ENCODE measurements around the gene ADGRF5.
"Not testable (repeated sequence)": the region's sequence is repeated elsewhere in the genome, so short reads cannot be mapped to it uniquely, and the experiment has no call there.

ADGRF5 gene

DNA sequence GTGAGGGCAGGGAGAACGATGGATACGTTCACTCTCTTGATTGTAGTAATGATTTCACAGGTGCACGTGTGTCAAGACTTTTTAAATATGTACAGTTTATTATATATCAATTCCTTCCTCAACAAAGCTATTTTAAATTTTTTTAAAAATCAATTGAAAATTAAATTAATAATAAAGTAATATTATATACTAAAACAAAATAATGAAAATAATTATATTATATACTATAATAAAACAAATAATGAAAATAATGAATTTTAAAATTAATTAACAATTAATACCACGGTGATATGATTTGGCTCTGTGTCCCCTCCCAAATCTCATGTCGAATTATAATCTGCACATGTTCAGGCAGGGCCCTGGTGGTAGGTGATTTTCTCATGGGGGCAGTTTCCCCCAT, 42.7 kb downstream of the ADGRF5 start:
- H3K27me3 ChIP-seq (replicated peaks in 2 of 5; ENCODE audit: control insufficient read depth in 4 of 5, insufficient read depth in 5 of 5, low read length in 4 of 5) = no peaks in the 10 kb centered on the region
- WGBS (ENCODE audit: insufficient coverage) = no CpG with 5 or more reads among the region's 5 CpGs
- no peak for DNase-seq
- no peaks in the 10 kb centered on the region for H3K36me3 ChIP-seq (ENCODE audit: control insufficient read depth in 4 of 4, insufficient read depth in 4 of 4, low read length in 3 of 4)
- peaks cover 0 to 2% (median 0%) of the 10 kb centered on the region in 5 experiments for H3K9me3 ChIP-seq (ENCODE audit: control extremely low read depth in 1 of 5, control insufficient read depth in 4 of 5, insufficient read depth in 2 of 5, low read depth in 1 of 5, low read length in 4 of 5)
- no peak overlapping the region for H3K27ac ChIP-seq (ENCODE audit: insufficient read depth in 1 of 2, low read depth in 1 of 2, low read length in 2 of 2, poor library complexity in 1 of 2, severe bottlenecking in 2 of 2)
- POLR2A ChIA-PET = no interaction called here
- no peak overlapping the region for H3K4me3 ChIP-seq (ENCODE audit: control insufficient read depth in 1 of 7, extremely low read depth in 1 of 7, insufficient read depth in 4 of 7, low read depth in 2 of 7, low read length in 6 of 7)
- H3K4me1 ChIP-seq (ENCODE audit: control extremely low read depth in 1 of 4, control insufficient read depth in 4 of 4, insufficient read depth in 4 of 4, low read length in 3 of 4) = peaks cover 0 to 7% (median 5%) of the 10 kb centered on the region in 4 experiments
- CTCF ChIA-PET = no interaction called here

GRCh38 chr6:46876126-46876525, 45.6 kb downstream of the ADGRF5 start:
- DNase-seq = peak in 2 of 3 donors; percentile 34 to 46

DNA sequence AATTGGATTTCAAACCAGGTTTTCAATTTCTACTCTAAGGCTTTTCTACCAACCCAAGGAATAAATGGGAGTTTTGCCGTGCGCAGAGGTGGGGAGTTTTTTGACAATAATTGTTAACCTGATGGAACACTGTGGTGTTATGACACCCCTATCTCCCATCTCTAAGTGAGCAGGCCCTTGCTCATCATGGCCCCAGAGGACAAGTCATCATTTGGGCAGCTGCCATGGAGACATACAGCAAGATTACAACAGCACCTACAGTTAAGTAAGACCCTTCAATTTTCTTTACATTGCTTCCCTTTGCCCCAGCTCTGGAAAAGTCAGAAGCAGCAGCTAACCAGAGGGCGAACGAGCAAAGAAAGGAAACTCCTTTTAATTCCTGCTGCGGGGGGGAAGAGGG, 54.3 kb downstream of the ADGRF5 start:
- Histone ChIP-seq H3K9me3 (ENCODE audit: control extremely low read depth in 1 of 5, control insufficient read depth in 4 of 5, insufficient read depth in 2 of 5, low read depth in 1 of 5, low read length in 4 of 5) (no peaks in the 10 kb centered on the region), H3K27ac (ENCODE audit: insufficient read depth in 1 of 2, low read depth in 1 of 2, low read length in 2 of 2, poor library complexity in 1 of 2, severe bottlenecking in 2 of 2) (no peak overlapping the region), H3K27me3 (replicated peaks in 2 of 5; ENCODE audit: control insufficient read depth in 4 of 5, insufficient read depth in 5 of 5, low read length in 4 of 5) (no peaks in the 10 kb centered on the region), H3K4me3 (ENCODE audit: control insufficient read depth in 1 of 7, extremely low read depth in 1 of 7, insufficient read depth in 4 of 7, low read depth in 2 of 7, low read length in 6 of 7) (no peak overlapping the region), H3K36me3 (ENCODE audit: control insufficient read depth in 4 of 4, insufficient read depth in 4 of 4, low read length in 3 of 4) (no peaks in the 10 kb centered on the region), H3K4me1 (ENCODE audit: control extremely low read depth in 1 of 4, control insufficient read depth in 4 of 4, insufficient read depth in 4 of 4, low read length in 3 of 4) (no peaks in the 10 kb centered on the region)
- ChIA-PET CTCF (no interaction called here), POLR2A (no interaction called here)
- no CpG with 5 or more reads among the region's 5 CpGs for WGBS (ENCODE audit: insufficient coverage)
- no peak for DNase-seq

More at GRCh38 chr6:46876126-46876525, 45.6 kb downstream of the ADGRF5 start:
- Histone ChIP-seq H3K36me3 (ENCODE audit: control insufficient read depth in 4 of 4, insufficient read depth in 4 of 4, low read length in 3 of 4) (no peaks in the 10 kb centered on the region), H3K27ac (ENCODE audit: insufficient read depth in 1 of 2, low read depth in 1 of 2, low read length in 2 of 2, poor library complexity in 1 of 2, severe bottlenecking in 2 of 2) (no peak overlapping the region), H3K4me1 (ENCODE audit: control extremely low read depth in 1 of 4, control insufficient read depth in 4 of 4, insufficient read depth in 4 of 4, low read length in 3 of 4) (peaks cover 0 to 7% (median 5%) of the 10 kb centered on the region in 4 experiments), H3K9me3 (ENCODE audit: control extremely low read depth in 1 of 5, control insufficient read depth in 4 of 5, insufficient read depth in 2 of 5, low read depth in 1 of 5, low read length in 4 of 5) (peaks cover 0 to 2% (median 0%) of the 10 kb centered on the region in 5 experiments), H3K27me3 (replicated peaks in 2 of 5; ENCODE audit: control insufficient read depth in 4 of 5, insufficient read depth in 5 of 5, low read length in 4 of 5) (no peaks in the 10 kb centered on the region), H3K4me3 (ENCODE audit: control insufficient read depth in 1 of 7, extremely low read depth in 1 of 7, insufficient read depth in 4 of 7, low read depth in 2 of 7, low read length in 6 of 7) (peak overlapping the region in 1 of 7 experiments; percentile 30)
- ChIA-PET CTCF (interaction anchor here (1.2 kb wide), 1 partner anchor 14 kb away, joined by 3 read pairs; no protein-coding TSS in a partner anchor), POLR2A (no interaction called here)
- WGBS (ENCODE audit: insufficient coverage) = 0% methylated on average over 4 of the region's 4 CpGs

DNA sequence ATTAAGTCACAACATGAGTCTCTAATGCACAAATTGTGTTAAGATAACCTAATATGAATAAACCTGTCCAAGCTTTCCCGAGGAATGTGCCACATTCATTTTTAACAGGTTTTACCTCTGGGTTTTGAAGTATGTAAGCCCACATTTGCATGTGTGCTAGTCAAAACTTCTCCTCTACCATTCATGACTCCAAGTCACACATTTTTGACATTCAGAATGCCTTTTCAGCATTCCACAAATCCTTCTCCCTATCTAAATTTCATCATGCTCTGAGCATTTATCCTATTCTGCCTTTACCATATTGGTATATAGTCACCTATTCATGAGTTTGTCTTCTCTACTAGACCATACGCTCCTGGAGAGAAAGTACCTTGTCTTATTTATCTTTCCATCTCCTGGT, 56.5 kb downstream of the ADGRF5 start:
- DNase-seq = no peak
- H3K27ac ChIP-seq (ENCODE audit: insufficient read depth in 1 of 2, low read depth in 1 of 2, low read length in 2 of 2, poor library complexity in 1 of 2, severe bottlenecking in 2 of 2) = no peak overlapping the region
- no CpG with 5 or more reads among the region's 2 CpGs for WGBS (ENCODE audit: insufficient coverage)
- no peaks in the 10 kb centered on the region for H3K4me1 ChIP-seq (ENCODE audit: control extremely low read depth in 1 of 4, control insufficient read depth in 4 of 4, insufficient read depth in 4 of 4, low read length in 3 of 4)
- H3K4me3 ChIP-seq (ENCODE audit: control insufficient read depth in 1 of 7, extremely low read depth in 1 of 7, insufficient read depth in 4 of 7, low read depth in 2 of 7, low read length in 6 of 7) = no peak overlapping the region
- no peaks in the 10 kb centered on the region for H3K9me3 ChIP-seq (ENCODE audit: control extremely low read depth in 1 of 5, control insufficient read depth in 4 of 5, insufficient read depth in 2 of 5, low read depth in 1 of 5, low read length in 4 of 5)
- no peaks in the 10 kb centered on the region for H3K27me3 ChIP-seq (replicated peaks in 2 of 5; ENCODE audit: control insufficient read depth in 4 of 5, insufficient read depth in 5 of 5, low read length in 4 of 5)
- no peaks in the 10 kb centered on the region for H3K36me3 ChIP-seq (ENCODE audit: control insufficient read depth in 4 of 4, insufficient read depth in 4 of 4, low read length in 3 of 4)
- CTCF ChIA-PET = interaction anchor here (1.3 to 2.3 kb wide), 2 partner anchors 10 to 177 kb away, joined by 4 read pairs; partner anchors contain the start of gene ADGRF1
- POLR2A ChIA-PET = no interaction called here

DNA sequence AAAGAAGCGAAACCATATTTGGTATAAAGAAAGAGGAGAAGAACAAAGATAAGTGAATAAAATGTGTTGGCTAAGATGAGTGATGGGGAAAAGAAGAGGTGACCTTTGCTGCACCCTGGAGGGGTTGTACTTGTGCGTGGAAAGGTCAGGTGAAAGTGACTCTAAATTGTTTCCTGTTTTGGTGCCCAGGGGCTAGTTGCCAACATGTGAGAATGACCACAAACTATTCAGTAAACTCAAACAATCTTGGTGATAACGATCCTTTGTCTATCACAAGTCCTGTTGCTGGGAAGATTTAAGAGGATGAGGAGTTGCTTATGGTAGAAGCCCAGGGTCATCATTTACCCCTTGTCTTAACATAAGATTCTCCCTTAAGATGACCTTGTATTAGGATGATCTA, 57.9 kb downstream of the ADGRF5 start:
- no peaks in the 10 kb centered on the region for H3K36me3 ChIP-seq (ENCODE audit: control insufficient read depth in 4 of 4, insufficient read depth in 4 of 4, low read length in 3 of 4)
- no peaks in the 10 kb centered on the region for H3K27me3 ChIP-seq (replicated peaks in 2 of 5; ENCODE audit: control insufficient read depth in 4 of 5, insufficient read depth in 5 of 5, low read length in 4 of 5)
- H3K4me1 ChIP-seq (ENCODE audit: control extremely low read depth in 1 of 4, control insufficient read depth in 4 of 4, insufficient read depth in 4 of 4, low read length in 3 of 4) = no peaks in the 10 kb centered on the region
- no peak overlapping the region for H3K27ac ChIP-seq (ENCODE audit: insufficient read depth in 1 of 2, low read depth in 1 of 2, low read length in 2 of 2, poor library complexity in 1 of 2, severe bottlenecking in 2 of 2)
- H3K9me3 ChIP-seq (ENCODE audit: control extremely low read depth in 1 of 5, control insufficient read depth in 4 of 5, insufficient read depth in 2 of 5, low read depth in 1 of 5, low read length in 4 of 5) = no peaks in the 10 kb centered on the region
- WGBS (ENCODE audit: insufficient coverage) = no CpG with 5 or more reads among the region's 3 CpGs
- CTCF ChIA-PET = interaction anchor here (0.6 to 2.3 kb wide), 4 partner anchors 9 to 179 kb away, joined by 3 to 4 read pairs (median 3); partner anchors contain the start of gene ADGRF1
- no peak for DNase-seq
- H3K4me3 ChIP-seq (ENCODE audit: control insufficient read depth in 1 of 7, extremely low read depth in 1 of 7, insufficient read depth in 4 of 7, low read depth in 2 of 7, low read length in 6 of 7) = no peak overlapping the region
- POLR2A ChIA-PET = no interaction called here

DNA sequence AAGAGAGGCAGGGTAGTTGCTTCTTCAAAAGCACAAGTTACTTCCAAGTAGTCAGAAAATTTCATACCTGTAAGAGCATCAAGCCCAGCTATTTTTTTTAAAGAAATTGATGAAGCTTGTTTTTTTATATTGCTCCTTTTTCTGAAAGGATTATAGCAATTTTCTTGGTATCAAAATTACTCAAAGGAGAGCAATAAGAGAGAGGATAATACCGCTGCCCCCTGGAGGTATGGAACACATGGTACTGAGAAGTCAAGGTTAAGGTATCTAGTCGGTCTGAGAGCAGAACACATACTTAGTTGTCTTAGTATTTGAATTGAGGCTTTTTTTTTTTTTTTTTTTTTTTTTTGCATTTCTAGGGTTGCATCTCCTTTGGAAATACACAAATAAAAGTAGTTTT, 59.4 kb downstream of the ADGRF5 start:
- no peaks in the 10 kb centered on the region for H3K27me3 ChIP-seq (replicated peaks in 2 of 5; ENCODE audit: control insufficient read depth in 4 of 5, insufficient read depth in 5 of 5, low read length in 4 of 5)
- ChIA-PET POLR2A (no interaction called here), CTCF (interaction anchor here (0.6 to 4.6 kb wide), 3 partner anchors 13 to 131 kb away, joined by 3 to 19 read pairs (median 4); no protein-coding TSS in a partner anchor)
- H3K9me3 ChIP-seq (ENCODE audit: control extremely low read depth in 1 of 5, control insufficient read depth in 4 of 5, insufficient read depth in 2 of 5, low read depth in 1 of 5, low read length in 4 of 5) = no peaks in the 10 kb centered on the region
- no peaks in the 10 kb centered on the region for H3K36me3 ChIP-seq (ENCODE audit: control insufficient read depth in 4 of 4, insufficient read depth in 4 of 4, low read length in 3 of 4)
- peak in 2 of 3 donors; percentile 12 to 22 for DNase-seq
- no peak overlapping the region for H3K27ac ChIP-seq (ENCODE audit: insufficient read depth in 1 of 2, low read depth in 1 of 2, low read length in 2 of 2, poor library complexity in 1 of 2, severe bottlenecking in 2 of 2)
- WGBS (ENCODE audit: insufficient coverage) = 90% methylated on average over 2 of the region's 2 CpGs
- H3K4me1 ChIP-seq (ENCODE audit: control extremely low read depth in 1 of 4, control insufficient read depth in 4 of 4, insufficient read depth in 4 of 4, low read length in 3 of 4) = no peaks in the 10 kb centered on the region
- no peak overlapping the region for H3K4me3 ChIP-seq (ENCODE audit: control insufficient read depth in 1 of 7, extremely low read depth in 1 of 7, insufficient read depth in 4 of 7, low read depth in 2 of 7, low read length in 6 of 7)

GRCh38 chr6:46855966-46856365, 65.8 kb downstream of the ADGRF5 start:
- CTCF ChIA-PET = interaction anchor here (0.8 to 2.0 kb wide), 5 partner anchors 8 to 187 kb away, joined by 3 to 5 read pairs (median 3); no protein-coding TSS in a partner anchor
- H3K36me3 ChIP-seq (ENCODE audit: control insufficient read depth in 4 of 4, insufficient read depth in 4 of 4, low read length in 3 of 4); H3K4me1 ChIP-seq (ENCODE audit: control extremely low read depth in 1 of 4, control insufficient read depth in 4 of 4, insufficient read depth in 4 of 4, low read length in 3 of 4); POLR2A ChIA-PET; H3K27me3 ChIP-seq (replicated peaks in 2 of 5; ENCODE audit: control insufficient read depth in 4 of 5, insufficient read depth in 5 of 5, low read length in 4 of 5); H3K9me3 ChIP-seq (ENCODE audit: control extremely low read depth in 1 of 5, control insufficient read depth in 4 of 5, insufficient read depth in 2 of 5, low read depth in 1 of 5, low read length in 4 of 5); H3K4me3 ChIP-seq (ENCODE audit: control insufficient read depth in 1 of 7, extremely low read depth in 1 of 7, insufficient read depth in 4 of 7, low read depth in 2 of 7, low read length in 6 of 7); H3K27ac ChIP-seq (ENCODE audit: insufficient read depth in 1 of 2, low read depth in 1 of 2, low read length in 2 of 2, poor library complexity in 1 of 2, severe bottlenecking in 2 of 2): not testable (repeated sequence)
- no CpG with 5 or more reads among the region's 1 CpG for WGBS (ENCODE audit: insufficient coverage)
- DNase-seq = peak; percentile 15 to 40 (median 36)

Measured in common myeloid progenitor, CD34-positive (primary cell).